ENCODE results near the gene CD7.

The CD7 gene

GRCh38 chr17:82273327-82274133, 43.9 kb downstream of the CD7 start, which contains the start of gene CSNK1D:
CSNK1D (minus strand) TSS chr17:82273700; CDS start chr17:82273381, 319 bp downstream.
- CTCF ChIA-PET = interaction anchor here (1.2 kb wide), 1 partner anchor 76 kb away, joined by 3 read pairs; no protein-coding TSS in a partner anchor
- no peak for DNase-seq (ENCODE audit: low read depth, low spot score)
- TF ChIP-seq CTCF (IDR thresholded peaks at IDR 0.05; ENCODE audit: insufficient read depth, low read length, missing control alignments) = no peak

GRCh38 chr17:82272495-82273326, 44.7 kb downstream of the CD7 start:
- no peak for DNase-seq (ENCODE audit: low read depth, low spot score)
- ChIA-PET POLR2A (interaction anchor here (1.1 to 1.3 kb wide), 3 partner anchors 11 to 44 kb away, joined by 3 to 6 read pairs (median 3); partner anchors contain the start of gene SLC16A3), CTCF (no interaction called here)
- peak overlapping the region; percentile 79 for H3K4me3 ChIP-seq (ENCODE audit: low read depth, low read length)
- TF ChIP-seq CTCF (IDR thresholded peaks at IDR 0.05; ENCODE audit: insufficient read depth, low read length, missing control alignments) = no peak

More at GRCh38 chr17:82273327-82274133, 43.9 kb downstream of the CD7 start, which contains the start of gene CSNK1D:
- POLR2A ChIA-PET = interaction anchor here (0.7 to 1.3 kb wide), 4 partner anchors 10 to 79 kb away, joined by 3 to 6 read pairs (median 3); partner anchors contain the start of gene SLC16A3
- peak within 1 kb of the TSS; percentile 79 for H3K4me3 ChIP-seq (ENCODE audit: low read depth, low read length)

GRCh38 chr17:82271401-82271800, 46.0 kb downstream of the CD7 start:
- peak overlapping the region; percentile 79 for H3K4me3 ChIP-seq (ENCODE audit: low read depth, low read length)
- CTCF ChIA-PET = no interaction called here
- DNase-seq (ENCODE audit: low read depth, low spot score) = no peak
- POLR2A ChIA-PET = no interaction called here
- TF ChIP-seq CTCF (IDR thresholded peaks at IDR 0.05; ENCODE audit: insufficient read depth, low read length, missing control alignments) = no peak

DNA sequence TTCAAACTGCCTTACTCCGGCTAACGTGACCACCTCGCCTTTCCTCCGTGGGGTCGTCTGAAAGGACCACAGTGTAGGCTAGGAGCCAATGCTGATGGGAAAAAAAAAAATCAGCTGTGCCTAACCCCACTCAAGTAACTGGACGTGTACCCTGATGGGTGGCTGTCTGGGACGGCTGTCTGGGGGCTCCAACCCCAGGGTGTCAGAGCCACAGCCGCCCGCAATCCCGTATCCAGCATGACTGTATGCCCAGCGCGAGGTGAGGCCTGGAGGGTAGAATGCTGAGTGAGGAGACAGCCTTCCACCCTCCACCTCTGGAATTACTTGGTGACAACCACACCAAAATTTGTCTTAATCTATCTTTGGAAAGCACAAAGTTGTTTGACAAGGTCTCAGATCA, 46.8 kb downstream of the CD7 start:
- ChIA-PET POLR2A (no interaction called here), CTCF (no interaction called here)

GRCh38 chr17:82269882-82270500, 47.4 kb downstream of the CD7 start:
- H3K4me3 ChIP-seq (ENCODE audit: low read depth, low read length) = no peak overlapping the region
- no peak for DNase-seq (ENCODE audit: low read depth, low spot score)
- TF ChIP-seq CTCF (IDR thresholded peaks at IDR 0.05; ENCODE audit: insufficient read depth, low read length, missing control alignments) = no peak
- CTCF ChIA-PET = no interaction called here
- POLR2A ChIA-PET = interaction anchor here (2.7 kb wide), 1 partner anchor 14 kb away, joined by 8 read pairs; no protein-coding TSS in a partner anchor

More for the DNA sequence above, 46.8 kb downstream of the CD7 start:
- H3K4me3 ChIP-seq (ENCODE audit: low read depth, low read length) = no peak overlapping the region; the same call in 1 of the 2 replicates
- no peak for DNase-seq (ENCODE audit: low read depth, low spot score)
- TF ChIP-seq CTCF (IDR thresholded peaks at IDR 0.05; ENCODE audit: insufficient read depth, low read length, missing control alignments) = no peak

Measured in AG04449 (cell line).